Right renal pelvis (tissue), 4 donors: ENCODE data around the gene LYZL4. TPM values are rescaled to one million over a fixed set of nuclear protein-coding genes. Genes with fewer than 3 reads are reported as not detected.

Source experiments
- DNase-seq, 4 donors: peaks; one replicate each; pipeline ENCODE4 v3.0.0-alpha.2; 2013; ENCODE audit warnings: low read depth in 4 of 4, low spot score in 3 of 4, missing footprints in 1 of 4
- polyA plus RNA-seq, 4 donors: library from polyadenylated mRNA; unstranded; fragments of 120-200 nt; gene quantifications; one replicate each; pipeline ENCODE4 v1.2.1, GENCODE V29; 2013; ENCODE audit not compliant: insufficient read length in 4 of 4

LYZL4 gene, protein sequence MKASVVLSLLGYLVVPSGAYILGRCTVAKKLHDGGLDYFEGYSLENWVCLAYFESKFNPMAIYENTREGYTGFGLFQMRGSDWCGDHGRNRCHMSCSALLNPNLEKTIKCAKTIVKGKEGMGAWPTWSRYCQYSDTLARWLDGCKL
- not detected for polyA plus RNA-seq

DNA sequence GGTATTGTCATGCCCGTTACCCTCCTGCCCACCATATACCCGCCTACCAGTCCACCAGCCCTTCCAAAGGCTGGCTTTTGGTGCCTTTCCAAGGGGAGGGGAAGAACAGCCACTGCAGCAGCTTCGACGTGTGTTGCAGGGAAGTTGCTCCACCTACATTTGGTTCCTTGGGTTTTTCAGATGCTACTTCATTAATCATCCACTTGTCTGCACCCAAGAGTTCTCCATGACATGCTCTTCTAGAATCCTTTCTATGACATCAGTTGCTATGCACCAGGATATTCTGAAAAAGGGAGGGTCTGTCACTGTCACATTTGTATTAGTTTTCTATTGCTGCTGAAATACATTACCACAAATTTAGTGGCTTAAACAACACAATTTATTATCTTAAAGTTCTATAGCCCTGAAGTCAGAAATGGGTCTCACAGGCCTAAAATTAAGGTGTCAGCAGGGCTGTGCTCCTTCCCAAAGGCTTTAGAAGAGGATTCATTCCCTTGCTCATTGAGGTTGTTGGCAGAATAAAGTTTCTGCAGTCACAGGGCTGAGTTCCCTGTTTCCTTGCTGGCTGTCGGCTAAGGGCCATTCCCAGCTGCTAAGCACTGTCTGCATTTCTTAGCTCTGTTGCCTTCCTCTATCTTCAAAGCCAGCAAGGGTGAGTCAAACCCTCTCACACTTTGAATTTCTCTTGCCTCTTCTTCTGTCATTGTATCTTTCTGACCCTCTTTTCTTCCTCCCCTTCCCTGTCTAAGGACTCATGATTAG lies at the start of gene LYZL4:
LYZL4 (minus strand) TSS at position 241 of the 762 bp plus-strand sequence. CDS start 3,359 bp downstream, outside the sequence.
- DNase-seq = no peak

DNA sequence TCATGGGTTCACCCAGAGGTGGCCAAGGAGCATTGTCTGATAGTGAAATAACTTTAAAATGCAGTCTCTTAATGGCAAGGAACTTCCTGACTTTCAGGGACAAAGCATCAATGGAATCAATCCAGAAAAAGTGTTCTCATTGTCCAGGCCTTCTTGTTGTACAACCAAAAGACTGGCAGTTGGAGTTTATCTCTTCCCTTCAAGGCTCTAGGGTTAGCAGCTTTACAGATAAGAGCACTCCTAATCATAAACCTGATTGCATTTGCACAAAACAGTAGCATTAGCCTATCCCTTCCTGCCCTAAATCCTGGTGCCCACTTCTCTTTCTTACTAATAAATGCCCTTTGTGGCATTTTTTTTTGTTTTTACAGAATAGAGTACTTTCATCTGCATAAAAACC lies 48.7 kb upstream of the LYZL4 start:
- no peak for DNase-seq

DNA sequence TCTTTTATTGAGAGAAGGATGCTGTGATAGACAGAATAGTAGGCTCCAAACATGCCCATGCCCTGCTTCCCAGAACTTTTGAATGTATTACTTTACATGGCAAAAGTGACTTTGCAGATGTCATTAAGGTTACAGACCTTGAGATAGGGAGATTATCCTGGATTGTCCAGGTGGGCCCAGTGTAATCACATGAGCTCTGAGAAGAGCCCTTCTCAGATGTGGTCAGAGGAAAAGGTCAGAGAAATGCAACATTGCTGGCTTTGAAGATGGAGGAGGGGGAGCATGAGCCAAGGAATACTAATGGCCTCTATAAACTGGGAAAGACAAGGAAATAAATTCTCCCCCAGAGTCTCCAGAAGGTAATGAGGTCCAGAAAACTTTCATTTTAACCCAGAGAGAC lies 45.8 kb upstream of the LYZL4 start:
- no peak for DNase-seq

DNA sequence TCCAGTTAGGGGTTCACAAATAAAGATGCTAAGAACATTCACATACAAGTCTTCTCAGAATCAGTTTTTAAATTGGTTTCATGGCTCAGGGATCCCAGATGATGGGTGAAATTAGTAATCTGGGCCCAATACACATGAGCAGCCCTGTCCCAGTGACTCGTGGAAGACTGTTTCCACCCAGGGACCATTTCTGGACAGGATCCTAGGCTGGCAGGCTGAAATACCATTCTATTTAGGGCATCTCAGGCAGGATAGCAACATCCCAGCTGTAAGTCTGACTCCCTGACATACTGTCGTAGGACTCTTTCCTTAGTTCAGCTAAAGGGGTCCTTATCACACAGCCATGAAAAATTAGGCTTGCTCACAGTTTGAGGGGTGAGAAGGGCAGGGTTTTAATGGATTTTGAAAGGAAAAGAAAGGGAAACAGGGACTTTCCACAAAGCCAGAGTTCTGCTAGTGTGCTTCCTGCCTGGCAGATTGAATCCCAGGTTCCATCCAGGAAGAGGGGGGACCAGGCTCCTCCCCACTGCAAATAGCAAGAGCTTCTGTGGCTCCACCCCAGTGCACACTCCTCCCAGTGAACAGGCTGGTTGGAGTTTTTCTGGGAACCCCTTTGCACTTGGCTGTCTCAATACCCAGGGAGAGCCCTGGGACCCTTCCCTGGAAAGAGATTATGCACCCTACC lies 41.3 kb upstream of the LYZL4 start:
- DNase-seq = no peak

DNA sequence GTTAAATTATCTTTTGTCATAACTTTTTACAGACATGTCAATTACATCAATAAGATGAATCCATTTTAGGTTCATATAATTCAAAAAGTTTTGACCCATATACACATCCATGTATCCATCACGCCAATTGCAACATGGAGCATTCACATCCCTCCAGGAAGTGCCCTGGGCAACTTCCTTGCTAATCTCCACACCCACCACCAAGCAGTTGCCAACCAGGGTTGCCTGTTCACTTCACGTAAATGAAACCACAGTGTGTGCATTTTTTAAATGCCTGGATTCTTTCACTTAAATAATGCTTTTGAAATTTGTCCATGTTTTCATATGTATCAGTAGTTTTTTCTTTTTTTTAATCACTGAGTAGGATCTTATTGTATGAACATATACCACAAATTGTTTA lies 40.7 kb upstream of the LYZL4 start:
- no peak for DNase-seq

DNA sequence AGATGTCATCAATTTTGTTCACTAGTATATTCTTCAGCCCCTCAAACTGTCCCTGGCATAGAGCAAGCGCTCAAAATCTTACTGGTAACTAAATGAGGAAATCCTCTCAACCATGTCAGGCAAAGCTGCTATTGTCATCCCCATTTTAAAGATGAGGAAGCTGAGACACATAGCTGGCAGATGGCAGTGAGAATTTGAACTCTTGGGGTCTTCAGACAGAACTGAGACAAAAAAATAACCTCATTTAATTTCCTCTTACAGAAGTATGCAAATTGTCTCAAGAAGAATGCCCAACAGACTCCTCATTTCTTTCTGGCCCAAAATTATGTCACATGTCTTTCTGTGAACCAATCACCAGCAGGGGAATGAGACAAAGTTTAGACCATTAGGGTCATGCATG lies 40.2 kb upstream of the LYZL4 start:
- DNase-seq = no peak

DNA sequence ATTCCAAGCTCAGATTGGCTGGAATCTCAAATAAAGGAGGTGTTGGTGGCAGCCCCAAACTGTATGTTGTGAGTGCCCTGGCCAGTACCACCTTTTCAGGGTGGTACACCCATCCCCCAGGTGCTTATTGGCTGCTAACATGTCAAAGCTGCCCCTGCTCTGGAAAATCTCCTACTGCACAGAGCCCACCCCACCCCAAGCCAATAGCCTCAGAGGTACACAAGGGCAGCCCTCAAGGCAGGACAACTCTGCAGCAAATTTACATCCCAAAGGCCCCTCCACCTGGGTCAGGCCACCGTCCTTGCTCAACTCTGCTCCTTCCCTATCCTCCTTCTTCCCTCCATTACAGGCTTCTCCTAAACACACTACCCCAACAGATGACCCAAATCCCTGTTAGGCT lies 37.1 kb upstream of the LYZL4 start:
- no peak for DNase-seq

DNA sequence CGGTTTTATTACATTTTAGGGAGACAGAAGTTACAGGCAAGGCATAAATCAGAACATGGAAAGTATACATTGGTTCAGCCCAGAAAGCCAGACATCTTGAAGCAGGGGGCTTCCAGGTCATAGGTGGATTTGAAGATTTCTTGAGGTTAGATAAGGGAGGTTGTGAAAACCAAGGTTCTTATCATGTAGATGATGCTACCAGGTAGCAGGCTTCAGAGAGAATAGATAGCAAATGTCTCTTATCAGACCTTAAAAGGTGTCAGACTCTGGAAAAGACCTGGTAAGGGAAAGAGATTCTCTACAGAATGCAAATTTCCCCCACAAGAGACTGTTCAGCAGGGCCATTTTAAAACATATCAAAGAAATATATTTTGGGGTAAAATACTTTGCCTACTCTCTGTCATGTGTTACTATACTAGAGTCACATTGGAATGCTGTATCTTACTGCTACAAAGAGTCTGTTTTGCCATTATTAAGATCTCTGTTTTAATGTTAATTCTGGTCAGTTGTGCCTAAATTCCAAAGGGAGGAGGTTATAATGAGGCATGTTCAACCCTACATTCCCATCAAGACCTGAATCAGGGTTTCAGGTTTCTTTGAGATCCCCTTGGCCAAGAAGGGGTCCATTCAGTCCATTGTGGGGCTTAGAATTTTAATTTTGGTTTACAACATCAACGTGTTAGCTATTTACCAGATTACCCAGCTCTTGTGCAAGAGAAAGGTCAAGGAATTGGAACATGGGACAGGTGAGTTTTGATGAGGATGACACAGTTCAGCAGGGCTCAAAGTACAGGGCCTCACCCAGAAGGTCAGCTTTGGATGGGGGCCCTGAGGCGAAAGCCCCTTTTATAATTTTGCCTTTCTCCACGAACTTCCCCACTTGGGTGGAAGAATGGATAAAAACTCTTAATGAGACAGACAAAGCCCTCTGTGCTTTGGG lies 36.0 kb upstream of the LYZL4 start:
- DNase-seq = no peak

DNA sequence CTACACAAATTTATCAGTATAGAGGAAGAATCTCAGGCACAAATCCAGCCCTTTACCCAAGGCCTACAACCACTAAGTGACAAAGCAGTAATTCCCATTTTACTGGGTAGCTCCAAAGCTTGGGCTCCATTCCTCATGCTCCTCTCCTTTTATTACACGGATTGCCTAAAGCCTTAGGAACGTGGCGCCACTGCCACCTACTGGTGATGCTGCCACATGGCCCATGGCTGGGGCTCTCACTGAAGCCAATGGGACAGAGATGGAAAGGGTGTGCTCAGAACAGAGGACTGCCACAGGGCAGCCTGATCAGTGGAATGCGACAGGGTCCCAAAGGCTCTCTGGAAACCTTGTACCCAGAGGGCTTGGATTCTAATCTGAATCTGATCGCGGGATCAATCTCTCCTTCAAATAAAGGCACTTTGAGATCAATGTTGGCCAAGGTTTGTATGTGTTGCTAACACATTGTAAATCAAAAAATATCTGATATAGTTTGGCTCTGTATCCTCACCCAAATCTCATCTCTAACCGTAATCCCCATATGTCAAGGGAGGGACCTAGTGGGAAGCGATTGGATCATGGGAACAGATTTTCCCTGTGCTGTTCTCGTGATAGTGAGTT lies 33.5 kb upstream of the LYZL4 start:
- peak; percentile 35 to 56 (median 45) for DNase-seq

DNA sequence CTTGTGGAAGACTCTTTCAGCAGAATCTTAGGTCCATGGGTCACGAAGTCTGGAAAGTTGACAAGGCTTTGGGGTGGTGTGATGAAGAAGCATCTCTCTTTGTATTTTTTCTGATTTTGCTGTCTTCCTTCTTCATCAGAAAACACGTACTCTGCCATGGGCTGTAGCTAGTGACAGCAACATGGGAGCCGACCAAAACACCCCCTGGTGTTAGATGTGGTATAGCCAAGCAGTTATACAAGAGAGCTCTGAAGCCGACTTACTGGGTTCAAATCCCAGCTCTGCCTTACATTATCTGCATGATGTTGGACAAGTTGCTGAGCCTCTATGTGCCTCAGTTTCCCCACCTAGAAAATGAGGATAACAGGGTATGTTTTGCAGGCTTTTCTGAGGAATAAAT lies 32.9 kb upstream of the LYZL4 start:
- no peak for DNase-seq

DNA sequence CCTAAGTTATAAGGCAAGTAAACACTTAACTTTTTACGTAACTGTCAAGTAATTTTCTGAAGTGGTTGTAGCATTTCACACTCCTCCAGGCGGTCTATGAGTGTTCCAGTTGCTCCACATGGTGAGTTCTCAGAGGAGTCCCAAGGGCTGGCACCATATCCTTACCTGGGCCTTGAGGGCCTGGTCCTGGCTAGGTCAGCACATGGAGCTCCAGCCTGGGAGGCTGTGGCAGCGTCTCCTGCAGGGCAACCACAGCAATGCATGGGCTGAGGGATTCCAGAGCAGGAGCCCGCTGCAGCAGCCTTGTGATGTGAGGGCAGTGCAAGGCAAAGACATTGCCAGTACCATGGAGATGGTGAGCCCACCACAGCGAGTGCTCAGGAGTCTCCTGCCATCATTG lies 32.2 kb upstream of the LYZL4 start:
- DNase-seq = no peak

DNA sequence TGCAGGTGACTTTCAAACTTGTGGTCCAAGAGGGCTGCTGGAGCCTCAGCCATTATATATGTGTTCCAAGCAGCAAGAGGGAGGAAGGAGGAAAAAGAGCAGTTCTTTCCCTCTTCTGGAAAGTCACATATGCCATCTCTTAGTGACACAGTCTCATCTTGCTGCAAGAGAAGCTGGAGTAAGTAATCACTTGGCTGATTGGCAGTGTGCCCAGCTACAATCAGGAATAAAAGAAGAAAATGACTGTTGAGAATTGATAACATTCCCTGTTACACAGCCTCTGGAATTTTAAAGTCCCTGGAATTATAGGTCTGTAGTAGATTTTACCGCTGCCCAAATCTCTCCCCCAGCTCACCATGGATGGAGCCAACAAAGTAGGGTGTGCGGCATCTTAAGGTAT lies 31.4 kb upstream of the LYZL4 start:
- no peak for DNase-seq

DNA sequence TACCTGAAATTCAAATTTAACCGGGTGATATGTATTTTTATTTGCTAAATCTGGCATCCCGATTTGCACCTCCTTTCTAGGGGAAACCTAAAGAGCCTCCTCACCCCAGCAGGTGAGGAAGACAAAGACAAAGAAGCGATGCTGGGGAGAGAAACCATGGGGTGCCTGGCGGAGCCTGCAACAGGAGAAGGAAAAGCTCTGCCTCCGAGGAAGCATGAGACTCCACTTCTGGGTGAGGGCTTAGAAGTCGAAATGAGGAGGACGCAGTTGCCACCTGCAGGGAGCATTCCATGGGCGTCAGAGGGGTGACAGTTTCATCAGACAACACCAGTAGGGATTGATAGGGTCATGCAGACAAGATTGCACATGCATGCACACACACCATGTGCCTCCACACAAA lies 30.5 kb upstream of the LYZL4 start:
- DNase-seq = no peak

DNA sequence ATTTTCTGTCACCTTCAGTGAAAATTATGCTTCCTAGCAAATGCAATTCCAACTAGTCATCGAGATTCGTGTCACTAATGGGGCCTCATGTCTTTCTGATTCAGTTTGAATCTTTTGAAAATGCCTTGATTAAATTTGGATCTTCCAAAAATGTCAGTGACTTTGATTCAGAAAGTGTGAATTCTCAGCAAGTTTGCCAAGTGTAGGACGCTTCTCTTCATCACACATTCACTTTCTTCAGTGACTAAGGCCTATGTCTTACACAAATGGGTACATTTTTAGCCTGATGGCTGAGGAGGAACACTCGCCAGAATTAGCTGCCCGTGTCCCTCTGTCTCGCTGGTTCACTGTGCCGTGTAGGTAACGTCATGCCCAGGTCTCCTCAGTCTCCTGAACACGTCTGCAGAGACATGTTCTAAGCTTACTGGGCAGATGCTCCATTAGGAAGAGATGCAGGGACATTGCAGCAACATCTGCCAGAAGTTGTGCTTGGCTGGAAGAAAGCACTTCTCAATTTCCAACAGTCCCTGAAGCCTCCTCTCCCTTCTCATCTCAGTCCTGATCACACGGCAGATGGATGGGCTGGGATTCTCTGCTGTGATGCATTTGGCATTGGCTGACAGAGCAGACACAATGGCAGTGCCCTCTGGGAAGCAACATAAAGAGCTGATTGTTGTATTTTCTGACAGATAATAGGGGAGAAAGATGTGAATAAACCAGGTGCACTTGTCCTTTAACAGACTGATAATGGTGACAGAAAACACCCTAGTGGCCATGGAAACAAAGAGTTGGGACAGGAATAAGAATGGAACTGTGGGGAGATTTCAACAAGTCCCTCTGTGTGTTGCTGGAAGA lies 29.1 kb upstream of the LYZL4 start:
- DNase-seq = no peak

DNA sequence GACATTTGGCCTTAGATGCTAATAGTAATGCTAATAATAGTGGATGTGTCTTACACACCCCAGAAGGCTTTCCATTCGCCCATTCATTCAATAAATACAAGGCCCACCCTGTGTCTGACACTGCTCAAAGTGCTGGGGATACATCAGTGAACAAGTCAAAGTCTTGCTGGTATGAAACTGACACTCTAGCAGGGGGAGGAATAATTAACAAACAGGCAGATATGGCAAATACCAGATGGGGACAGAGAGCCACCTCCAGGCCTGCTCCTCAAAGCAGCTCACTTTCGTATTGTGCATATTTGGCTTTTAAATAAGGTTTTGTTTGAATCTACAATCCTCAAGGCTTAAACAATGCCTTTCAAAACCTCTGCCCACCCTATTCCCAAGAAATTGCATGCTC lies 28.3 kb upstream of the LYZL4 start:
- no peak for DNase-seq

DNA sequence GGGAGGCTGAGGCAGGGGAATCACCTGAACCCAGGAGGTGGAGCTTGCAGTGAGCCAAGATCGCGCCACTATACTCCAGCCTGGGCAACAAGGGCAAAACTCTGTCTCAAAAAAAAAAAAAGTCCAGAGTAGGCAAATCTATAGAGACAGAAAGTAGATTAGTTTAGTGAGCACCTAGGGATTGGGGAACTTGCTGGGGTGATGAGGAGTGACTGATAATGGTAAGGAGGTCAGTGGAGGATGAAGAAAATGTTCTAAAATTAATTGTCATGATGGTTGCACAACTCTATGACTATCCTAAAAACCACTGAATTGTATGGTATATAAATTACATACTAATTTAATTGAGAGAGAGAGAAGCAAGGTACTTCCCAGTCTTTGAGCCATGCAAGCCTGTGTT lies 27.8 kb upstream of the LYZL4 start:
- no peak for DNase-seq

DNA sequence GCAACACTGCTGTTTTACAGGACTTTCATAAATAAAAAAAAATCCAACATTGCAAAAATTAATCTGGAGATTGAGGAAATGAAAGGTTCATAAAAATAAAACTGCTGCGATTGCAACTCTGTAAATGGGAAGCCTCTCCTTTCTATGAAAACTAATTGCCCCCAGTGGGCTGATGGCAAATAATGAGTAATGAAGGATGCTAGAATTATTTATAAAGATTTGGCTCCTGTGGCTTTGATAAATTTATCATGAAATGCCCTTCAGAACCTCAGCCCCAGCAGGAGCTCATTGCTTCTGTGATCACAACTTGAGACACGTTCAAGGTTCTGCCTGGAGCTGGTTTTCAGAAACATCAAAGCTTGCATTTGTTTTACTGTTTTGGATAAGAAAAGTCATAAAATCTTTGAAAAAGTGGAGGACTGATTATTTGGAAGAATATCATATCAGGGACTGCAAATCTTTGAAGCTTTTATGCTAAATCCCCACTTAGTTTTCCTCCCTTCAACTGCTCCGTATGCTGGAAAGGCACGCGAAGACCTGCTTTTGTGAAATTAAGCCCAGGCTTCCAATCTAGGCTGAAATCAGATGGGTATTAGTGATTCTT lies 24.5 kb upstream of the LYZL4 start:
- DNase-seq = no peak

DNA sequence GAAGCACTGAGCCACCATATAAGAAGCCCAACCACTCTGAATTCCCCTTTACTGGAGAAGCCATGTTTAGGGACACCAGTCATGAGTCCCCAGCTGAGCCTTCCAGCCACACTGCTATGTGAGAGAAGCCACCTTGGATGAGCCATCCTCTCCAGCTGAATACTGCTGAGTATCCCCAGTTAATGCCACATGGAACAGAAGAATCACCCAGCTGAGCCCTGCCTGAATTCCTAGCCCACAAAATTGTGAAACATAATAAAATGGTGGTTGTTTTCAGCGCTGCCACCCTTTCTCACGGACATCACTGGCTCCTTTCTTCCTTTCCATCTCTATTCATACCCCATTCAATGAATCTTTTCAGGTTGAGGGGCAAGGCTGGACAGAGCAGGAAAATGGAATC lies 22.1 kb upstream of the LYZL4 start:
- DNase-seq = no peak
